OCI-LY1 (cell line): Measurements from ENCODE around the gene MC2R.

ENCODE experiments used
- EZH2 ChIP-seq: fragments of 200-600 bp; sonication (generic), shearing (Covaris generic); IDR thresholded peaks from 2 replicates; pipeline ENCODE4 v1.8.0; 2017; ENCODE audit warnings: borderline replicate concordance, mixed run types, mild to moderate bottlenecking, antibody characterized with exemption, low read length, moderate library complexity, mixed read lengths
- TF ChIP-seq, protein P1 (sequence below): fragments of 200-600 bp; sonication (generic), shearing (Covaris generic); IDR thresholded peaks from 2 replicates; pipeline ENCODE4 v1.5.1; 2017; ENCODE audit warnings: mild to moderate bottlenecking, antibody characterized with exemption, low read length, moderate library complexity, mixed read lengths

DNA sequence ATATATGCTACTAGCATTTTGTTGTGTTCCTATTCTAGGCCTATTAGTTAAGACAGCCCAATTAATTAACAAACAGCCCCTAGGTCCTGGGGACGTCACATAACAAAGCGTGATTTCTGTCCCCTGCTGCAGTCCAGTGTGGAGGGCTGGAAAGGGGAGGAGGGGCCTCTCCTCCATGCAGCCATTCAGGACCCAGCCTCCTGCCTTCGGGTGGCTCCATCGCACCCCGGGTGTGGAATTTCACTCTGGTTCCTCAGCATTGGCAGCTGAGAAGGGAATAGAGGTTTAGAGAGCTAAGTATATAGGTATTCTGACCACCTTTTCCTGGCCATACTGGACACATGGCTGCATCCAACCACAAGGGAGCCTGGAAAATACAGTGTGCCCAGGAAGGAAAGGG, 42.4 kb downstream of the MC2R start:
- TF ChIP-seq, protein P1, sequence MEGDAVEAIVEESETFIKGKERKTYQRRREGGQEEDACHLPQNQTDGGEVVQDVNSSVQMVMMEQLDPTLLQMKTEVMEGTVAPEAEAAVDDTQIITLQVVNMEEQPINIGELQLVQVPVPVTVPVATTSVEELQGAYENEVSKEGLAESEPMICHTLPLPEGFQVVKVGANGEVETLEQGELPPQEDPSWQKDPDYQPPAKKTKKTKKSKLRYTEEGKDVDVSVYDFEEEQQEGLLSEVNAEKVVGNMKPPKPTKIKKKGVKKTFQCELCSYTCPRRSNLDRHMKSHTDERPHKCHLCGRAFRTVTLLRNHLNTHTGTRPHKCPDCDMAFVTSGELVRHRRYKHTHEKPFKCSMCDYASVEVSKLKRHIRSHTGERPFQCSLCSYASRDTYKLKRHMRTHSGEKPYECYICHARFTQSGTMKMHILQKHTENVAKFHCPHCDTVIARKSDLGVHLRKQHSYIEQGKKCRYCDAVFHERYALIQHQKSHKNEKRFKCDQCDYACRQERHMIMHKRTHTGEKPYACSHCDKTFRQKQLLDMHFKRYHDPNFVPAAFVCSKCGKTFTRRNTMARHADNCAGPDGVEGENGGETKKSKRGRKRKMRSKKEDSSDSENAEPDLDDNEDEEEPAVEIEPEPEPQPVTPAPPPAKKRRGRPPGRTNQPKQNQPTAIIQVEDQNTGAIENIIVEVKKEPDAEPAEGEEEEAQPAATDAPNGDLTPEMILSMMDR = no peak
- TF ChIP-seq EZH2 = no peak
